Measurements from ENCODE around the gene RRAS2.

- TF ChIP-seq CTCF (IDR thresholded peaks at IDR 0.05) (no peak), POLR2A (IDR thresholded peaks at IDR 0.05) (no peak), POLR2AphosphoS5 (IDR thresholded peaks at IDR 0.05) (no peak)
Observed at GRCh38 chr11:14339356-14339755, 19.6 kb downstream of the RRAS2 start.
